ENCODE data around the gene CYFIP1. TPM values are rescaled to one million over a fixed set of nuclear protein-coding genes. Genes with fewer than 3 reads are reported as not detected.
"Not testable (repeated sequence)": the region's sequence is repeated elsewhere in the genome, so short reads cannot be mapped to it uniquely, and the experiment has no call there.

Gene CYFIP1
- 10 to 100 TPM in 11 of 12 donors, not detected in 1; 45.7 to 86.4 (median 54.5) TPM for polyA plus RNA-seq (ENCODE audit: insufficient read length in 12 of 12)
- long read RNA-seq, donor 1, full-length matches to known transcripts: 1 of 7 reads
- long read RNA-seq, donor 1, partial matches to known transcripts: 6 of 7 reads
- long read RNA-seq, donor 1, other reads (novel, unspliced or antisense): 0 of 7 reads
- long read RNA-seq, donor 2, full-length matches to known transcripts: 6 of 6 reads
- long read RNA-seq, donor 2, partial matches to known transcripts: 0 of 6 reads
- long read RNA-seq, donor 2, other reads (novel, unspliced or antisense): 0 of 6 reads
- long read RNA-seq, donor 3, full-length matches to known transcripts: 2 of 13 reads
- long read RNA-seq, donor 3, partial matches to known transcripts: 11 of 13 reads
- long read RNA-seq, donor 3, other reads (novel, unspliced or antisense): 0 of 13 reads
- long read RNA-seq, donor 4, full-length matches to known transcripts: 2 of 2 reads
- long read RNA-seq, donor 4, partial matches to known transcripts: 0 of 2 reads
- long read RNA-seq, donor 4, other reads (novel, unspliced or antisense): 0 of 2 reads
- long read RNA-seq, donor 5, full-length matches to known transcripts: 6 of 6 reads
- long read RNA-seq, donor 5, partial matches to known transcripts: 0 of 6 reads
- long read RNA-seq, donor 5, other reads (novel, unspliced or antisense): 0 of 6 reads
- long read RNA-seq, donor 6, full-length matches to known transcripts: 5 of 22 reads
- long read RNA-seq, donor 6, partial matches to known transcripts: 17 of 22 reads
- long read RNA-seq, donor 6, other reads (novel, unspliced or antisense): 0 of 22 reads
- long read RNA-seq, donor 7, full-length matches to known transcripts: 3 of 3 reads
- long read RNA-seq, donor 7, partial matches to known transcripts: 0 of 3 reads
- long read RNA-seq, donor 7, other reads (novel, unspliced or antisense): 0 of 3 reads
- long read RNA-seq, donor 8, full-length matches to known transcripts: 6 of 6 reads
- long read RNA-seq, donor 8, partial matches to known transcripts: 0 of 6 reads
- long read RNA-seq, donor 8, other reads (novel, unspliced or antisense): 0 of 6 reads
- long read RNA-seq, donor 9, full-length matches to known transcripts: 1 of 1 reads
- long read RNA-seq, donor 9, partial matches to known transcripts: 0 of 1 reads
- long read RNA-seq, donor 9, other reads (novel, unspliced or antisense): 0 of 1 reads
- long read RNA-seq, donor 10, full-length matches to known transcripts: 8 of 8 reads
- long read RNA-seq, donor 10, partial matches to known transcripts: 0 of 8 reads
- long read RNA-seq, donor 10, other reads (novel, unspliced or antisense): 0 of 8 reads
- long read RNA-seq, donor 11, full-length matches to known transcripts: 4 of 51 reads
- long read RNA-seq, donor 11, partial matches to known transcripts: 33 of 51 reads
- long read RNA-seq, donor 11, other reads (novel, unspliced or antisense): 14 of 51 reads

- DNase-seq: peak; percentile 83
Measured at GRCh38 chr15:22980189-22981050, at the start of gene CYFIP1. CYFIP1 (minus strand) TSS chr15:22980368; CDS start chr15:22947285, 33,083 bp downstream.

DNA sequence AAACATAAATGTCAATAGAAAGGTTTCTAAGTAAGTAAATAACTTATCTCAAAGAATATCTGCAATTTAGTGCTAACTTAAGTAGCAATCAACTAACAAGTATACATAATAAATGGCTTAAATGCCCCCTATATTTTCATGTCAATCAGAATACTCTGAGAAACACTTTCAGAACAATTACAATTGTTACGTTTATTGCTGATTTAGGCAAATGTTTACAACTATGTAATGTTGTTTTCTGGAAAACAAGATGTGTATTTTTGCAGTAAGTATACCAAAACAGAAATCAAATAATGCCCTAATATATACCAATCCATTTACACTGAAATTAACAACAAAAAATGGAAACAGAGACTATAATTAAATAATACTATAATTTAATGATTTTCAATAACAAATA lies 46.0 kb upstream of the CYFIP1 start:
- no peak for DNase-seq

DNA sequence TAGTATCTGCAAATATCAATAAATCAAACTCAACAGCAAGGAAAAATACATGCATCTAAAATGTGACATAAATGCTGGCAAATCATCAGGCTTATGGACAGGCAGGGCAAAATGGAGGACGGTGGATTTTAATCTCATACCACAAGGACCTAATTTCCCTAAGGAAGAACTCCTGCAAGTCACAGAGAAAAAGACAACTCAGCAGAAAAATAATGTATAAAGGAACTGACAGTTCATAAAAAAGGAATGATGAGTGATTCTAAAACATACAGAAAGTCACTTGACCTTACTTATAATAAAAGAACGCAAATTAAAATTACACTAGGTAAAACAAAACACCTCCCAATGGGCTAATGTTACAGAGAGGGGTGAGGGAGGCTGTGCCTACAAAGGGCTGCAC lies 42.0 kb upstream of the CYFIP1 start:
- DNase-seq: no peak

DNA sequence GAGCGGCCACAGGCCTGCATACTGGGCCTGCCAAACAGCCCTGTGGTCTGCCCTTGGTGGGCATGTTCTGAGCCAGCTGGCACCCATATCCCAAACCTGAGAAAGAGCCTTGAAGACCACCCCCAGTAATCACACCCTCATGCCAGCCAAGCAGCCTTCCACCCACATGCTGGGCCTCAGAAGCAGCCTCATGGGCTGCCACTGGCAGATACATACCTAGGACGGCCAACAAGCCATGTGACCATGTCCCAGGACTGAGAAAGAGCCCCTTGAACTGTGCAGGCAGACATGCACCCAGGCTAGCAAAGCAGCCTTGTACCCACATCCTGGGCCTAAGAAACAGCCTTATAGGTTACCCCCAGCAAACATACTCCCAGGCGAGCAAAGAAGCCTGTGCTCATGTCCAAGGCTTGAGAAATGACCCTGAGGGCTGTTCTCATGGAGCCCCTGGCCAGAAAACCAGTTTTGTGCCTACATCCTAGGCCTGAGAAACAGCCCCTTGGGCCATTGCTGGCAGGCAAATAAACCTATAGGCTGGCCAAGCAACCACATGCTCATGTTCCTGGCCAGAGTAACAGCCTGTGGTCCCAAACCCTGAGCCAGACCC lies 34.3 kb upstream of the CYFIP1 start:
- DNase-seq: no peak

GRCh38 chr15:23013681-23014080 lies 33.5 kb upstream of the CYFIP1 start:
- no peak for DNase-seq

GRCh38 chr15:23012616-23013015 lies 32.4 kb upstream of the CYFIP1 start:
- not testable (repeated sequence) for DNase-seq

GRCh38 chr15:23003736-23004135 lies 23.6 kb upstream of the CYFIP1 start:
- no peak for DNase-seq

DNA sequence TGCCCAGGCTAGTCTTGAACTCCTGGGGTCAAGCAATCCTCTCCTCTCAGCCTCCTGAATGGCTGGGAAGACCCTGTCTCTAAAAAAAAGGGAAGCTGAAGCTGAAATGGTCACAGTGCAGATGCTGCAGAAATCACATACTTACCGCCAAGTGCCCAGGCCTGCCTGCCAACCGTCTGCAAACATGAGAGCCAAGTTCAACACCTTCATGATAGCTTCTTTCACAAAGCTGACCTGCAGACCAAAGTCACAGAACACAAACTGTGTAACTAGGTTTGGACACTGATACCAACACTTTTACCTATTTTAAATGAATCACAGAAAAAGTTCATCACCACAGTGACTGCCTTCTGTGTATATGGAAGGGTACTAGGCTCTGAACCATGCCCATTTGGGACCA lies 22.8 kb upstream of the CYFIP1 start:
- no peak for DNase-seq

- no peak for DNase-seq
Measured at GRCh38 chr15:22995795-22996194, 15.6 kb upstream of the CYFIP1 start.

- no peak for DNase-seq
Measured at GRCh38 chr15:22992024-22992326, 11.8 kb upstream of the CYFIP1 start.

DNA sequence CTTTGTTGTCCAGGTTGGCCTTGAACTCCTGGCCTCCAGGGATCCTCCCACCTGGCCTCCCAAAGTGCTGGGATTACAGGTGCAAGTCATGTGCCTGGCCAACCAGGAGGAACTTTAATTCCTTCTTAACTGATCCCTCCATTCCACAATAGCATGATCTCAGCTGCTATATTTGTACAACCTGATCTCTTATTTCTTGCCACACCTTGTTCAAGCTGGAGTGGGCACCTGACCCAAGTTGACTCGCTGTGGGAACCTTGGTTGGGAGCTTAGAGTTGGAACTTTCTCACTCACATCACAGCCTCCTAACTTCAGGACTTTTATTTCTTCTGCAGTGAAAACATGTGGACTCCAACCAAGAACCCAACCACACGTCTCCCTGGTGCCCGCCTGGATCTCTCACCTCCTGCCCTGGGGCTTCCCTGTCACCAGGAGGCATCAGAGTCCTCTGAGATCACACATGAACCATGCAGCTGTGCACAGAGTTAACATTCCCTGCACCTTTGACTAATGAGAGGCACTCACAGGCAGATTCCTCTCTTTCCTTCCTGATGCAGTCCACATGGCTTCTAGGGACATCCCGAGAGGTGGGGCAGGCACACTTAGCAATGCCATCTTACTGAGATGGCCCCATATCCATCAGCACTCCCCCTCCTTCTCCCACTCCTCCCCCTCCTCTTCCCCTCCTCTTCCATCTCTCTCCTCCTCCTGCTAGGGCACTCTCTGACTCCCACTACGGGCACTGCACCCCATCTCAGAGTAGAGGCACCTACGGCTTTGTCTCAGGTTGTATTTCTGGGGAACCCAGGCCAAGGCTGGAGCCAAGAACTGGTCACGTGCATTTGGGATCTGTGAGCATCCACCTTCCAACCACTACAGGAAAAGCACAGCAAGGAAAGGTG lies 9.7 kb upstream of the CYFIP1 start:
- DNase-seq: no peak

DNA sequence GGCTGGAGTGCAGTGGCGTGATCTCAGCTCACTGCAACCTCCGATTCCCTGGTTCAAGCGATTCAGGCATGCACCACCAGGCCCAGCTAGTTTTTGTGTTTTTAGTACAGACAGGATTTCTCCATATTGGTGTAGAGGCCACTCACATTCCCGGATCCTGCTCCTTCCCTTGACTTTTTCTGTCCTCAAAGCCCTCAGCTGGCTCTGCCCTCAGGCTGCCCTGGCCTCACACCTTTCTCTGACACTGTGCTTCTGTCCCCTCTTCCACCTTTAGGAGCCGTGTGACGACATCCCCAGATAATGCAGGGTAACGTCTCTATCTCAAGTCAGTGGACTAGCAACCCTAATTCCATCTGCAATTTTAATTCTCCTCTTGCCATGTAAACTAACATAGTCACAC lies 8.6 kb upstream of the CYFIP1 start:
- DNase-seq: no peak

DNA sequence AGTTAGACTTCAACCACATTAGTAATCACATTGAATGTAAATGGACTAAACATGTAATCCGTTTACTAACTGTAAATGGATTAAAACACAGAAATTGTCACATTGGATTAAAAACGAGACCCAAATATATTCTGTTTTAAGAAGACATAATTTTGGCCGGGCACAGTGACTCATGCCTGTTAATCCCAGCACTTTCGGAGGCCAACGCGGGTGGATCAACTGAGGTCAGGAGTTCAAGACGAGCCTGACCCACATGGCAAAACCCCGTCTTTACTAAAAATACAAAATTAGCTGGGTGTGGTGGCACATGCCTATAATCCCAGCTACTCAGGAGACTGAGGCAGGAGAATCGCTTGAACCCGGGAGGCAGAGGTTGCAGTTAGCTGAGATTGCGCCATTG lies 1.8 kb upstream of the CYFIP1 start:
- DNase-seq: not testable (repeated sequence)

DNA sequence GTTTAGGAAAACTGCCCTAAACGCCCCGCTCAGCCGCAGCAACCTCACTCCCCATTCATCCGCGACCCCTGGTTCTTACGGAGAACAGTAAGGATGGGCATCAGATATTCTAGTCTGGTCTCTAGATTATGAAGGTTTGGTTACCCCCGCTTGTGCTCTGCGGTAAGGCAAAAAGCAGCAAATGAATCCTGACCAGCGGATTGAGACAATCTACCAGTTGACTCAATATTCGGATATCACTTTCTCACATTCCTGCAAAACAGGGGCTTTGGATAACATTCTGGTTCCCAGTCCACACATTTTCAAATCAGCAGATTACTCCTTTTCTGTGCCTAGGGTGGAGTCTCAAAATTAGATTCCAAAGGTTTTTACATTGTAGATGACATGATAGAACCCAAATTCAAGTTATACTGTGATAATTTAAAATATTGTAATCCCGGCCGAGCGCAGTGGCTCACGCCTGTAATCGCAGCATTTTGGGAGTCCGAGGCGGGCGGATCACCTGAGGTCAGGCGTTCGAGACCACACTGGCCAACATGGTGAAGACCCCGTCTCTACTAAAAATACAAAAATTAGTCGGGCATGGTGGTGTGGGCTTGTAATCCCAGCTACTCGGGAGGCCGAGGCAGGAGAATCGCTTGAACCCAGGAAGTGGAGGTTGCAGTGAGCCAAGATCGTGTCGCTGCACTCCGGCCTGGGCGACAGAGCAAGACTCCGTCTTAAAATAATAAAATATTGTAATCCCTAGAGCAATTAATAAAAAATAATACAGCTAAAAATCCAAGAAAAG lies 1.1 kb upstream of the CYFIP1 start:
- no peak for DNase-seq

DNA sequence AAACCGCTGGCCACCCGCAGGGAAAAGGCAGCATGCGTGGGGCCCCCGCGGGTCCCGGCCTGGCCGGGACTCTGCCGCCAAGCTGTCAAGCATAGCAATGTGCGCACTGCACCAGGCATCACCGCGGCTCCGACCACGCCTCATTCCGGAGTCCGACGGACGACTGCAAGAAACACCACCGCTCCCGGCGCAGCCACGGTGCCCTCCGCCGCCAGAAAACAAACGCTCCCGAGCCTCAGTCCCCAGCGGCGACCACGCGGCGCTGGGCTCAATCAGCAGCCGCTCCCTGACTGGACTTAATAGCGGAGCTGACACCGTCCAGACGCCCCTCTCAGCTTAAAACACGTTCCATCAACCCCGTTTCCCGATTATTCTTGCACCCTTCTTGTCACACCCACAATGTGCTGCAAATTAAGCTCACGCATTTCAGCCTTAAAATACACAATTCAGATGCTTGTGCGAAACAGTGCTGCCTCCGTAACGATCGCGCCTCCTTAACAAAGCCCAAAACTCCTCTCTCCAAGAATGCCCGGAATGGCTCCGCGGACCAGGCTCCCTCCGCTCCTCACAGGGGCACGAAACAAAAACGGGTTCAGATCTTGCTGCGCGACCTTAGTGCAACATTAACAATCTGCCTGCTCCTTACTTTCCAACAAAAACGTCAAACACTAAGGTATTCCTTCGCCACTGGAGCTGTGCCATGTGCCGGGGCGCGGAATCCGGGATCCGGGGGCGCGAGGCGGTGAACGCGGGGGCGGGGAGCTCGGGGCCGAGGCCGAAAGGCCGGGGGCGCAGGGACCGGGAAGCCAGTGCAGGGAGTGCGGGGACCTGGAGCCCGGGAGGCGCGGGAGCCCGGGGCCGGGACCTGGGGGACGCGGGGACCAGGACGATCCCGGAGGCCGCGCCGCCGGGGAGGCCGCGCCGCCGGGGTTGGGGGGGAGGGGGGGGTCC lies 655 bp downstream of the CYFIP1 start:
- DNase-seq: peak; percentile 46

- no peak for DNase-seq
Measured at GRCh38 chr15:22978691-22979237, 1.4 kb downstream of the CYFIP1 start.

DNA sequence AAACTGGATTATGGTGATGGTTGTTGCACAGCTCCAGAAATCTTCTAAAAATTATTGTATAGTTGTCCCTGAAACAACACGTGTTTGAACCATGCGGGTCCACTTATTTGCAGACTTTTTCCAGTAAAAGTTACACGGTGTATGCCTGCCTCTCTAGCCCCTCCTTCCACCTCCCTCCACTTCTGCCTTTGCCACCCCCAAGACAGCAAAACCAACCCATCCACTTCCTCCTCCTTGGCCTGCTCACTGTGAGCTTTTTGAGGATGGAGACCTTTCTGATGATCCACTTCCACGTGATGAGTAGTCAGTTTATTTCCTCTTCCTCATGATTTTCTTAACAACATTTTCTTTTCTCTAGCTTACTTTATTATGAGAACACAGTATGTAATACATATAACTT lies 5.4 kb downstream of the CYFIP1 start:
- DNase-seq: no peak
